Activated gamma-delta T cell (primary cell): ENCODE data around the gene TANC2.

Experiments used
- DNase-seq: peaks from one replicate; lab custom pipeline; 2025; lab: John Stamatoyannopoulos, UW
- total RNA-seq, 2 donors: gene quantifications; one replicate each; lab custom pipeline; 2026; lab: John Stamatoyannopoulos, UW

The TANC2 gene
- total RNA-seq, result 26.0 to 32.2 reads per million in 2 donors

DNA sequence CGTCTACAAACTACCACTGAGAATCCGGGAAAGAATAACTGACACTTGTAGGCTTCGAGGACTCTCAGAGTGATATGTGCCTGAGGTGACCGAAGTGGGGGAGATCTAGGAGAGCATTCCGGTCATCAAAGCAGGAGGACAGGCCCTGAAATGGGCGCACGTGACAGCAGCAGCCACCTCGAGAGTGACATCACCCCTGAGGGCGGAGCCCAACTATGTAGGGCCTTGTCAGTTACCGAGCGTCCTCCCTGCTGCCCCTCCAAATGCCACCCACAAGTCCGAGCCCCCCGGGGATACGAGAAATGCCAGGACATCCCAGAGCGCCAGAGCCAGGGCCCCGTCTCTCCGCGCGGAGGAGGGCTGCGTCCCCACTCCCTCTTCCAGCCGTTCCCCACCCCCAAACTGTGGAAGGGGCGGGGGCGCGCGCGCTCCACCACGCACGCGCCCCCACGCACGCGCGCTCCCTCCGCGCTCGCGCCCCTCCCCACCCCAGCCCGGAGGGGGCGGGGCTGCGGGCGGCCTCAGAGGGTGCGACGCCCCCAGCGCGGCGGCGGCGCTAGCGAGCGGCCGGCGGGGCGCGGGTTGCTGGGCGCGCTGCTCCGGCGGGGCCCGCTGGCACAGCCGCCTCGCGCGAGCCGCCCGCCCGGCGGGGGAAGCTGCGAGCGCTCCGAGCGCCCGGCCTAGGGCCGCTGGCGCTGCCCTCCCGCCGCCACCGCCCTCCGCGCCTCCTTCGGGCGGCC is at the start of gene TANC2:
TSS of gene TANC2 (plus strand) at position 550 of the 740 bp plus-strand sequence. CDS start 43,325 bp downstream, outside the sequence.
- peak; percentile 70 for DNase-seq

DNA sequence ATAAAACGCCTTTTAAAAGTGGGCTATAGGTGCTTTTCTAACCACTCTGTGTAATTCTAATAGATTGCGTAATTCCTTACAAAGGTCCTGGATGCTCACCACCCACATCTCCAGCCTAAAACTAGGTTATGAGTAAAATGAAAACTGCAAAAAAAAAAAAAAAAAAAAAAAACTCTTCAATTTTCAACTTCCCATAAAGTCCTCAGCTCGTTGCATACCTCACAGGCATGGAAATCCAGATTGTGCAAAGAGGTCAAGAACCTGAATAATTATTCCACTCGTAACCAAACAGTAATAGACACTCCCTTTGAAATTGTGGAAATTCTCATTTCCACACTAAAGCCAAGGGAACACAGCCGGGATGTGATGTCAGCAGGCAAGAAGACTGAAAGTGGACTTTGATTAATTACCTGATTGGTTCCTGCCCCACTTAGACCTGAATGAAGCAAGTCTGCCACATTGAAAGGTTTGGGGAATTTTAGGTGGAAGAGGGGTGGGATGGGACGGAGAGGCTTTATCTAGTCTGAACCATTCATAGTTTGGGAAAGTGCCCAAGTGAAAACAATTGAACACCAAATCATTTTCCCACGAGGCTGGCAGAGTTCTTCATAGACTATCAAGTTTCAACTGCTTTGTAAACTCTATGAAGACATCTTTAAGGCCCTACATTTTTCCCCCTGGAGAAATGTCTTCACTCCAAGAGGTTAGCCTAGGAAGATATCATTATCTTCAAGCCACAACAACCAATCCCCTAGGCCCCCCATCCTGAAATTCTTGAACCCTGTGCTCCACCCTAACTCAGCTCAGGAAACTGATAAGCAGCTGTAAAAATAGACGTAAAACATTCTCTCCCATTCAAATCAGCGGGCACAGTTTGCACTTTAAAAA is 49.1 kb upstream of the TANC2 start:
- DNase-seq, result no peak

DNA sequence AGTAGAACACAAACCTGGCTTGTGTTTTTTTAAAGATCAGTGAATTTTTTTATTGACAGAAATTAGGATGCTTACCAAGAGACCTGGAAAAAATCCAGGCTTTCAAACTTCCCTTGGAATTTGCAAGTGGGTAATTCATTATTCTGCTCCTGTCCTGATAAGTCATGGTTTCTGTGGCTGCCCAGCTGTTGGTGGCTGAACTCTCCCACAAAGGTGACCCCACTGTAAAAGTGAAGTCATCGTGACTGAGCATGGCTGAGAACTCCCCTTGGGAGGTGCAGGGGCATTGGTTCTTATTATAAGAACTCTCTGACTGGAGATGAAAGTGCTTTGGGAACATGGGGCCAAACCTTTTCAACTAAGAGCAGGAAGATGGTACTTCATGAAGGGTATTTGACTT is 46.6 kb upstream of the TANC2 start:
- DNase-seq, result no peak

DNA sequence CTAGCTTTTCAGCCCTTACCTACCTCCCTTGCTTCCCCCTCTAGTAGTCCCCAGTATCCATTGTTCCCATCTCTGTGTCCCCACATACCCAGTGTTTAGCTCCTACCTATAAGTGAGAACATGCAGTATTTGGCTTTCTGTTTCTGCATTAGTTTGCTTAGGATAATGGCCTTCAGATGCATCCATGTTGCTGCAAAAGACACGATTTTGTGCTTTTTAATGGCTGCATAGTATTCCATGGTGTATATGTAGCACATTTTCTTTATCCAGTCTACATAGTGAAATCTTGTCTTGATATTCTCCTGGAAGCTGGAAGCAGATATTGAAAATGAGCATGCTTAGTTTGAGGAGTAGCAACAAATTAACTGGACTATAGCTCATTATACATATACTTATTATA is 45.7 kb upstream of the TANC2 start:
- DNase-seq, result no peak

DNA sequence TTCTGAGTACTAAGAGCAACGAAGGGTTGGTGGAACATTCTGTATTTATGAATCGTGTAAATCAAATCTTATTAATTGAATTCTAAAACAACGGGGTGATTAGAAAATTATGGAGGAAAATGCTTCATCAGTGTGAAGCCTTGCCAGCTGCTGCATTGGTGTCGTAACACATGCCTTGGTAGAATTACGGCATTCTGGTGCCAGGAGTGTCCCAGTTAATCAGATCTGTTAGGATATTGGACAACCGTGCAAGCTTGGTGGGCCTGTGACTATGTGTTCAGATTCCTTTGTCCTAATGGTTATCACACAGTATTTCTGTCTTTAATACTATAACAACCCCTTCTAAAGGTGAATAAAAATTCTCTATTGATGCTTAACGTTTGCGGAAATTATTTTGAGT is 44.2 kb upstream of the TANC2 start:
- no peak for DNase-seq

DNA sequence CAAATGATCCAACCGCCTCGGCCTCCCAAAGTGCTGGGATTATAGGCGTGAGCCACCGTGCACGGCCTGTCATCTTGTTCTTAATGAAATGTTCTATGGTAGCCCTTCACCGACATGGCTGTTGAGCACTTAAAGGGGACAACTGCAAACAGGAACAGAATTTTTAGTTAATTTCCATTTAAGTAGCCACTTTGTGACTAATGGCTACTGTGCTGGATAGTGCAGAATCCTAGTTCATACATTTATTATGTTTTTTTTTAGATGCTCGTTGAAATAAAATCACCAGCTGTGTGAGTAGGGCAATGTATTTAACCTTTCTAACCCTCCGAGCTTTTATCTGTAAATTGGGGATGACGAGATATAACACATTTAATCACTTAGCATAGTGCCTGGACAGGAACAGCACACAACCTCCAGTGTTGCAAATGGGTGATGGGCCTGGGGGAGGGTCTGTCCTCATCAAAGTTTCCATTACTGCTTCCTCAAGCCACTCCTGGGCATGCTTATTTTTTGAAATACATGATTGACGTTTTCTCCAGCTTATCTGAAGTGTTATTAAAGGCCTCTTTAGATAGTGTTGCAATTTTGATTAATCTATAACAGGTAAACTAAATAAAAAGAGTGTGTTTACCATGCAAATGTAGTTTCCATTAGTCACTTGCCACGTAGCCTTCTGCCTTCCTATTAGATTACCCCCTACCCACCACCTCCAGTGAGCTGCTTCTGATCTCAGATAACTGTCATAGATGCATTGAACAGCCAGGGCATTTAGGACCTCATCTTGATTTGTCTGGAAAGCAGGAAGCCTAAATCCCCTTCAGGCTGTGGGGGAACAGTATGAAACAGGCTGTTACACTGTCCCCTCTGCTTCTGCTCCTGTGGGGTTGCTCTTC is 42.5 kb upstream of the TANC2 start:
- no peak for DNase-seq

DNA sequence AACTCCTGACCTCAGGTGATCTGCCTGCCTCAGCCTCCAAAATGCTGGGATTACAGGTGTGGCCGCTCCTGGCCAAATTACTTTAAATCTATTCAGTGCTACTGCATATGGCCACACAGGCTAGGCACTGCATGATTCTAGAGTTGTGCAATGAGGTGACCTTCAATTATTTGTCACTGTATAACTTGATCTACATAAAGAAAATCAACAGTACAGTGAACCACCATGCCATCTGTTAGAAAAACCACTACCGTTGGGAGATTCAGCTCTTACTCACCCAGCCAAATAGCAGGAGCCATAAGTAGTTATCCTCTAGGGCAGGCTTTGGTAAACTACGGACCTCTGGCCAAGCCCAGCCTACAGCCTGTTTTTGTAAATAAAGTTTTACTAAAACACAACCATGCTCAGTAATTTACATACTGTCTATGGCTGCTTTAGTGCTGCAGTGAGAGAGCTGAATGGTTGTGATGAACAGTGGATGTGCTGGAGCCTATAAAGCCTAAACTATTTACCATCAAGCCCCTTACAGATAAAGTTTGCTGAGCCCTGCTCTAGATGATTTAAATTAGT is 40.7 kb upstream of the TANC2 start:
- no peak for DNase-seq

DNA sequence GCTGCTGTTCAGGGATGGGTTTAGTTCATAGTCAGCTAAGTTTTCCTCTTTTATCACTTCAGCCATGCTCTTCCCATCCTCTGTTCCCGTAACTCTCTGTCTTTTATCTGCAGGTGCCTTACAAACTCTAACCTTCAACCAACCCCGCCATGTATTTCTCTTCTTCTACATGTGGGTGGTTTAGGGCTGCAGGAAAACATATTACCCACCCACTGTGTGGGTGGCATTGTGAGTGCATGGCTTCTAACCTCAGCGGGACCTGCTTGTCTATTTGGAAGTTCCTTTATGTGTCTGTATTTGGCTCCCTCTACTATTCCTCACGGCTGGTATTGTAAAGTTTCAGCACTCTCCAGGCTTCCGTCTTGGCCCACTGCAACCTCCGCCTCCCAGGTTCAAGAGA is 39.0 kb upstream of the TANC2 start:
- no peak for DNase-seq

DNA sequence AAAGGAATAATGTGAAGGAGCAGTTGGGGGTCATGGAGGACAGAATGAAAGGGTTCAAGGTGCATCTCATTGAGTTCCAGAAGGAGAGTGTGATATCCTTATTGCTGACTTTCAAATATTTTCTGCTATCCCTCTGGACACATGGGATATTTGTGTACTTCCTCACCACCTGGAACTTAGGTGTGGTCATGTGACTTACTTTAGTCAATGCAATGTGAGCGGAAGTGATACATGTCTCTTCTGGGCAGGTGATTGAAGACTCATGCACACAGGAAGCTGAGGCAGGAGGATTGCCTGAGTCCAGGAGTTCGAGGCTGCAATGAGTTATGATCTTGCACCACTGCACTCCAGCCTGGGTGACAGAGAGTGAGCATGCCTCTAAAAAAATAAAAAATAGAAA is 36.7 kb upstream of the TANC2 start:
- DNase-seq, result no peak

DNA sequence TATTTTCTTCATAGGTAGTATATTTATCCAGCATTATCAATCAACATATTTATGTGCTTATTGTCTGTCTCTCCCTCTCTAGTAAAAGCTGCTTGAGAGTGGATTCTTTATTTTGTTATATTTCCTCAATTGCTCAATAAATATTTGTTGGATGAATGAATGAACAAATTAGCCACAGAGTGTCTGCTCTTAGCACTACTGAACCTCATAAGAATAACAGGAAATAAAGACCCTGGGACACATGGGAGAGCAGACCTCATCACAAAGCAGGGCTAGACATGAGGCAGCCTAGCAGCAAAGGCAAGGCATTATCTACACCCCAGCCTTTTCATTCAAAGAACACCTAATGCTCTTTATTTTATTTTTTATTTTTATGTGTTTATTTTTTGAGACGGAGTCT is 34.9 kb upstream of the TANC2 start:
- DNase-seq, result no peak

DNA sequence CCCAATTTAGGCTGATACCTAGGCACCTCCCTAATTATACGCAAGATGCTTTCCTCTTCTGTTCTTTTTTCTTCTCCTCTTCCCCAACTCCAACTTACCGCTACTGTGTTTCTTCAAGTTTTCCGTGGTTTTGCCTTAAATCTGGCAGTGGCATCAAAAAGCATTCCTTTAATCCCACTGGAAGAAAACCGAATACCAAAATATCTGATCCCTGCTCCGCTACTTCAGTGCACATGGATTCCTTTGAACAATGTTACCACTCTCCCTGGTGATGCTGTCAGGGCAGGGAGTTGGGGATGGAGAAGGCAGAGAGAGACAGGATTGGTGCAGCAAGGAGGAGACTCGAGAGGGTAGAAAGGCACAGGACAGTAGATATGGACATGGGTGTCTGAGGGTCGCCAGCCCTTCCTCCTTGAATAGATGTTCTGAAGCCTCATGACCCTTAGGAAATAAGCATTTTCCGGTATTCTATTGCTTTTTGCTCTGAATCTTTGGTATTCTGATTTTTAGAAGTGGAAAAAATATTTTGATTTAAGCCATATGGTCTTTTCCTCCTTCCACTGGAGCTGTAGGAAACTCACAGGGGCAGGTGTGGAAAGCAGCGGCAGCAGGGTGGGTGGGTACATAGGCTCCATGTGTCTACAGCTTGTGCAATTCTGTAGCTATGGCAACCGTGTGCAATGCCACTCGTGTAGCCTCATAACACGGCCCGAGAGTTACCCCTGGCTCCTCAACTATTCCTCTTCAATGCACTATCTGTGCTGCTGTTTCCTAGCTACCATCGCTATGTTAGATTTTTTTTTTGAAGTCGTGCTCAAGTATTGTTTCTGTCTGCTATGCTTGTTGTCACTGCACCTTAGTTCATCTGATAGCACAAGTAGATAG is 32.3 kb upstream of the TANC2 start:
- no peak for DNase-seq

DNA sequence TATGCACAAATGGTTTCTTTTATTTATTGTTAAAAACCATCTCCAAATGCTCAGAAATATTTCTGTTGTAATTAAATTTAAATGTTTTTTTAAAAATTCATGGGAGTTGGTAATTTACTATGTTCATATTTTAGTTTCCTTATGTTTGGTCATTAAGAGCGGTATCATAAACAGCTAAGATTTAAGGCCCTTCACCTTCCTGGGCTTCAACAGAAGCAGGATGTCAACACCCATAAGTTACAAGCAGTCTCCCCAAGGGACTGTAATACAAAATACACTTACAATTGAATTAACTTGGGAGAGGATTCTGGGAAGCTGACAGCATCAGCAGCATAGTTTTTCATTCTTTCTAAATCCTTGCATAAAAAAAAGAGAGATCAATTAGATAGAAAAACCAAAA is 30.9 kb upstream of the TANC2 start:
- DNase-seq, result no peak

DNA sequence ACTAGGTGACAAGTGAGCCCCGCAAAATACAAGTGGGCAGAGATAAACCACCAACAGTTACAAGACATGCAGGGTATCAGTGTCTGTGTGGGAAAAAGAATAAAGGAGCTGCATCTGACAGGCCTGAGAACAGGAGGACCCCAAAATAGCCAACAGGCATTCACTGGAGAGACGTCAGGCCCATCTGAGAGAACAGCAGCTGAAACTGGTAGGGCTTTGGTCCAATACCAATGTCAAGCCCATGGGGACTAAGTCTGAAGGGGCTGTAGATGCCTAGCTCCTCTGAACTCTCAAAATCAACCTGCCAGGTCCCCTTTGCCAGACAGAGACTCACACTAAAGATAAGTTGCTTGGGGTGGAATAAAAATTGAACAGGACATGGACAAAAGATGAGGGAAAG is 30.5 kb upstream of the TANC2 start:
- no peak for DNase-seq

DNA sequence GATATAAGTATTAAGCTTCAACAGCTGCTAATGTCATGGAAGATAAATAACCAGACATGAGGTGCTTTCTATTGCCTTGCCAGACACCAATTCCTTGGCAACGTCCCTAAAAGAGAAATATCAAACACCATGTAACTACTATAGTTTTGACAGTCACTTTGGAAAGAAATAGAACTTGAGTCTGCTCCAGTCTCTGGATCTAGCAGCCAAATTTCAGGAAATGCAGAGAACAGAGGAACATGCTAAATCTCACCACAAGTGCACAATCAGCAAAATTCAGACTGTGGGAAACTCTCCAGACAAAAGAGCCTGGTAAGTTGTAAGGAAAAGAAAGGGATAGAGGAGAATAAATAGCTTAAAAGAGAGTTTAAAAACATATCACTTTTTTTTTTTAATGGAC is 28.4 kb upstream of the TANC2 start:
- no peak for DNase-seq

DNA sequence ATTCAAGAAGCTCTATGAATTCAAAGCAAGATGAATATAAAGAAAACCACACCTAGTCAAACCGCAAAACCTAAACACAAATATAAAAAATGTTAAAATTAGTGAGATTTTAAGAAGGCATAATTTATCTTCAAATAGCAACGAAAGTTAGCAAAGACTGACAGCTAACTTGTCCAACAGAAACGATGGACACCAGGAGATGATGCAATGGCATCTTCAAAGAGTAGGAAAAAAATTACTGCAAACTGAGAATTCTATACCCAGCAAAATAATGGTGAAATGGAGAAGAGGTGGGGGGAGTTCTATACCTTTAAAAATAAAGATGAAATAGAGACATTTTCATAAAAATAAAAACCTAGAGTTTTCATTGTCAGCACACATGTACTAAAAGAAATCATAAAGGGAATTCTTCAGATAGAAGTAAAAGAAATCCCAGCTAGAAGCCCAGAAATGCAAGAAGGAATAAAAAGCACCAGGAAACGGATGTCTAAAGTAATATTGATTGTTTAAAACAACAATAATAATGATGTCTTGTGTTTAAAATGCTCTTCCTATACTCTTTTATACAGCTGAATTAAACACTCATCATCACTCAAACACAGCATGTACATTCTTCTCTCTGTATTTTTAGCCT is 24.6 kb upstream of the TANC2 start:
- no peak for DNase-seq

DNA sequence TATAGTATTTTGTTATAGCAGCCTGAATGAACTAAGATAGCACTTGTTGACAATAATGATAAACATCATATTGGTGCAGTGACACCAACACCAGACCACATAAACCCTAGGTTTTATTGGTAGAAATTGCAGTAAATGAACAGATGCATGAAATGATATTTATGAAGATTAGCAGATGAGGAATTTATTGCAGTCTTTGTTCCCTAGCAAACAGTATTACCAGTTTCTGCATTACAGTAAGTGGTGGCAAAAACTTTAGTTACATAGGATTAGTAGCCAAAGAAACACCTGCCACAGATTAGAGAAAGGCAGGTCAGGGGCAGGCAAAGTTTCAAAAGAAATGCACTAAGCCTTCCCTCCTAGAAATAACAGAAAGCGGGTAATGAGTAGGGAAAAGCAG is 17.7 kb upstream of the TANC2 start:
- DNase-seq, result no peak

DNA sequence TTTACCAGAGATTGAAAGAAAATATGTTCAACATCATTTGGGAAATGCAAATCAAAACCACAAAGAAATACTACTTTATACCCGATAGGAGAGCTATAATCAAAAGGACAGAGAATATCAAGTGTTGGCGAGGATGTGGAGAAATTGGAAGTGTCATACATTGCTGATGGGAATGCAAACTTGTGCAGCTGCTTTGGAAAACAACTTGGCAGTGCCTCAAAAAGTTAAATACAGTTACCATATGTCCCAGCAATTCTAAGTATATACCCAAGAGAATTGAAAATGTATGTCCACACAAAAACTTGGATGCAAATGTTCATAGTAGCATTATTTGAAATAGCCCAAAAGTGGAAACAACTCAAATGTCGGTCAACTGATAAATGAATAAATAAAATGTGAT is 17.0 kb upstream of the TANC2 start:
- no peak for DNase-seq

DNA sequence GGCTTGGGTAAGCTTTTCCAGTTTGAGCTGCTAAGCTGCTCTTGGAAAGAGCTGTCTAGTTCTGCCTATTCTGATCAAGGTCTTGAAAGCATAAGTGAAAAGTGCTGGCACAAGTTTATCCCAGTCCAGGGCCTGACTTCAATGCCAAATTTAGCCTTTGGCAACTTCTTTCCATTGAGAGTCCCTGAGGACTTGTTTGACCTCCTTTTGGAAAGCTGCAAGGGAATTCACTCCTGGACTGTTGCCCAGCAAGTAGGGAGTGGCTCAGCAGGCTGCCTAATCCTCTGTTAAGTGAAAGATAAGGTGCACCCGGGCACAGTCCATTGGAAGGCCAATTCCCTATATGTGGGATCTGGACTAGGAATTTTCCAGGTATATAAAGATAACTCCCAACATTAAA is 16.0 kb upstream of the TANC2 start:
- no peak for DNase-seq

DNA sequence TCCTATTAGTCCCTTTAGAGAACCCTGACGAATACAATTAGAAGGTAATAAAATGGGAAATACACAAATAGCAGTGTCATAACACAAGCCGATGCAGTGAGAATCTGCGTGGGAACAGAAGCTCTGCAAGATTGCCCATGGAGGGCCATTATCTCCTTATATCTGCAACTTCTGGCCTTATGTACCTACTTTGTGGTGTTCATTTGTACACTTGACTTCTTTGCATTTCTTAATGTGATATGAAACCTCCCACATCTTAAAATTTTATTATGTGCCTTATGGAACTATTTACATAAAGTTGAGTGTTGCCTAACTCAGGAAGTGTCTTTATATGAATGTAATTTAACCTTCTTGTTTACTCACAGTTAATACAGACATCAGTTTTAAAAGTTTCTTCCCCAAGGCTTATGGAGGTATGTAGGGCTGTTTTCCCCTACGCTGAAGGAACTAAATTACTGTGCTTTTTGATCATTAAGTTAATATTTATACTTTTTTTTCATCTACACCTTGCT is 10.1 kb upstream of the TANC2 start:
- DNase-seq, result no peak

DNA sequence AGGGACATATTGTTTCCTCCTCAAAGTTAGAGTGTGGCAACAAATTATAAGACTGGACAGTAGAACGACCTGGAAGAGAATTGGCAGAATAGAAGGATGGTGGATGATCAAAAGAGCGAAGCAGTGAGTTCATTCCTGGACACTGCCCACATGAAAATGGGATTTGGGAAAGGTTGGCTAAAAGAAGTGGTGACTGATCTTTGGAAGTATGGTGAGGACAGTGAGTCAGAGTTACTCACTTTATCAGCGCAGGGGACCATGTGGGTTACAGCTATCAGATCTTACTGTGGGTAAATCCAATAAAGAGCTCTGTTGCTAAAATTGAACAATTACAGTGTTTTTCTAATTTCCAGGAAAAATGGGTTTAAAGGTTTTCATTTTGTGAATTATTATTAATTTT is 2.7 kb upstream of the TANC2 start:
- DNase-seq, result no peak
